ENCODE results near the gene GRAMD1B. TPM values are rescaled to one million over a fixed set of nuclear protein-coding genes. Genes with fewer than 3 reads are reported as not detected.
"Not testable (repeated sequence)": the region's sequence is repeated elsewhere in the genome, so short reads cannot be mapped to it uniquely, and the experiment has no call there.

Gene GRAMD1B
- polyA plus RNA-seq, 12 donors, result 5.4 to 19.4 (median 9.0) TPM; not detected in 1

DNA sequence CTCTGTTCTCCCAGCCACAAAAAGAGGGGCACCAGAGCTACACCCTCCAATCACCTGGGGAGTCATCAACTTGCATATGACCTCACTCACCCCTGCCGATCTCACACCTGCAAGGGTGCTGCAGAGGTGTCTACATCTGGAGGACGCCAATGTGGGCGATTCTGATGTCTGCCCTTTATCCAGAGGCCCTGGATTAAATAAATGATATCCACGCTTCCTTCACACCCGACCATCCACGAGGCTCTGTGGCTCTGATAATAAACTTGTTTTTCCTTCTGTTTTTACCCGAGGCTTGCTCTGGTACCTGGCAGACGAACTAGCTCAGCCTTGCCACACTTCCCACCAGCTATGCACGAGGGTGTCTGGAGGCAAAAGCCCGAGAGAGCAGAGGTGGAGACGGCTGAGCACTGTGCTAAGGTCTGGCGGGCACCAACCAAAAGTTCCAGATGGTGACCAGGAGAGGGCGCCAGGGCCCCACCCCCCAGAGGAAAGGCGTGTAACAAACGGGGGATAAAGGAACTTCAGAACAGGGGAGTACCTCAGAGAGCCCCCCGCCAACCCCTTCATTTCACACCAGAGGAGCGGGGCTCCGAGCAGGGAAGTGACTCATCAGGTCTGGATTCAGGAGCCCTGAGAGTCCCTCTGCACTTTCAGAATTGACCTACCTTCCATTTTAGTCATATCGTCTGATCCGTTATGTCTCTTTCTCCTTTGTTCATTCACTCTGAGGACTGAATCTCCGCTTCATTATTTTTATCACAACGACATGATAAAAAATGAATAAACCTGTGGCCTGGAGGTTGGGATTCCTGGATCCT is 210.8 kb downstream of the GRAMD1B start:
- peak; percentile 10 for DNase-seq

DNA sequence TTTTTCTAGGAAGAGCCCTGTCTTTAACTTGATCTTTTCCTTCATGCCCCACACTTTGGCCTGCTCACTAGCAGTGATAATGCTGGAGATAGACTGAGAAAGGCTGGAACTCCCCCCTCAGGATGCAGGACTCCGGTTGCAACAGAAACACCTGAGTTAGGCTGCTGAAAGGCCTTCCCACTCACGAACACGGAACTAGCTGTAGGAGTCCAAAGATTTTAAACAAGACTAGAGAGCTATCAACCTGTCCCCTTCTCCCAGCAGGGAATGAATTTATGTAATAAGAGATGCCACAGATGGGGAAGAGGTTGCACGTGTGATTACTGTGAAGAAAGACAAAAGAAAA is 211.4 kb downstream of the GRAMD1B start:
- DNase-seq, result no peak

DNA sequence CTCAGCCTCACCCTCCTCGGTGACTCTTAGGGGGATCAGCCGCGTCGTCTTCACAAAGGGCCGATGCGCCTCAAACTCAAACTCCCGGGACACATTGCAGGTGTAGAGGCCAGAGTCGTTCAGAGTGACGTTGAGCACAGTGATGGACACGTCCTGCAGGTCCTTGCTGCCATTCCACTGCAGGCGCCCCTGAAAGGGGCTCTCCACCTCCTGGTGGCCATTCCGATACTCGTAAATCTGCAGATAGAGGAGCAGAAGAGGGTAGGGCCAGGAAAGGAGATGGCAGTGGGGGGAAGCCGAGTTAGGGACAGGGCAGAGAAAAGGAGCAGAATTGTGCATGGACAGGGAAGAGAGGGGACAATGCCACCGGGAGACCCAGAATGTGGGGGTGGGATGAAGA is 212.4 kb downstream of the GRAMD1B start:
- DNase-seq, result no peak

DNA sequence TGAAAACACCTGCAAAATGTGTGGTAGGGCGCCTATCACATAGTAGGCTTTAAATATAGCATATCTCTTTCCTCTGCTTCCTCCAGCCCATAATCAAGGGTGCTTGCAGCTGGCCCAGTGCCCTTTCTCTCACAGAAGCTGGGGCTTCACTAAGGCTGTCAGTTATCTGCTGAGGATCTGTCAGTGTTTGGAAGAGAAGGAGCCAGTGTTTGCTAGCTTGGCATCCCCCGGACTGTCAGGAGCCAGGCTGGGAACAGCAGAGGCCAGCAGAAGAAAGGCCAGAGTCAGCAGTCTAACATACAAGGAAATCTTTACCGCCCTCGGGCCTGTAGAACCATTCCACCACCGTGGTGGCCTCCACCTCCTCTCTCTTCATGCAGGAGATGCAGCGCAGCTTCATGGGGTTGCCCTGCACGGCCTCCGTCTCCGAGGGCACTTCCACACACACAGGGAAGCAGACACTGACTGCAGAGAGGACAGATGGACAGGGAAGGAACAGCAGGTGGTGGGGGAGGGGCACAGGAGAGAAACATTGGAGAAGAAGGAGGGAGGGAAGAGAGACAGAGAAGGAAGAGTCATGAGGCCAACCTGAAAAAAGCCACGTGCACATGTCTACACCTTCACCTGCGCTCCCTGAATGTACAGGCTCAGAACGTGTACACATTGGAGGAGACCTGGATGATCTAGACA is 215.4 kb downstream of the GRAMD1B start:
- no peak for DNase-seq

DNA sequence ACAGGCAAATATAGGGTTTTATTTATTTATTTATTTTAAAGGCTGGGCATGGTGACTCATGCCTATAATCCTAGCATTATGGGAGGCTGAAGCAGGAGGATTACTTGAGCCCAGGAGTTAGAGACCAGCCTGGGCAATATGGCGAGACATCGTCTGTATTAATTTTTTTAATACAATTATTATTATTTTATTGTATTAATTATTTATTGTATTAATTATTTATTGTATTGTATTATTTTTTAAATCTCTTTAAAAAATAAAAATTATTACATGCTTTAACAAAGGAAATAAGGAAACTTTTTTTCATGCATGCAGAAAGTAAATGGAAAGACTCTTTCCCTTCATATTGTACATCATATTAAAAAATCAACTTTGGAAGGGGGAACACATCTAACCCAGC is 220.8 kb downstream of the GRAMD1B start:
- no peak for DNase-seq

DNA sequence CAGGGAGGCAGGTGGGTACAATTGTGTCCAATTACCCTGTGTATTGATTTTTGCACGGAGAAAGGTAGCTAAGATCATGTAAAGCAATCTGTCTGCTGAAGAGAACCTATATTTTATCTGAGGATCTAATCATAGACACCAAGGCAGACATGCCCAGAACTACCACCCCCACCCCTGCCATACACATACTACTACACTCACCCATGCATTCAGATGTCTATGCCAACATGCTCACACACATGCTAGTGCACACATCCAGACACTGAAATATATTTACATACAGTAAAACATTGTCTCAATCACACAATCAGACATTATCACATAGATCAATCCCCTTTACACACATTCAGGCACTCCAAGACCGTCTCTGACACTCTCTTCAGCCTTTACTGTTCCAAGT is 222.5 kb downstream of the GRAMD1B start:
- DNase-seq, result no peak

DNA sequence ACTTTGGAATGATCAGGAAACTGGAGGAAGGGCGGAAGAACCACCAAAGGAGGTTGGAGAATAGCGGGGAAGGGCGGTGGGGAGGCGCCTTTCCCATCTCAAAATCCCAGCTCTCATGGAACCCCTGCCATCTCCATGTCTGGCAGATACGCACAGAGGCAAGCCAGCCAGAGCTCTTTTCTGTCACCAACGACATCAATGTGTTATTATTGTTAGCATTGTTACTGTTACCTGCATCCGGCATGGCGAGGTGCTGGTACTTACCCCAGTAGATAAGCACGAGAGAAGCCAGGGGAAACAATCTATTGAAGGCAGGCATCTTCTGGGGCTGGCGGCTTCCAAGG is 223.4 kb downstream of the GRAMD1B start:
- DNase-seq, result no peak

DNA sequence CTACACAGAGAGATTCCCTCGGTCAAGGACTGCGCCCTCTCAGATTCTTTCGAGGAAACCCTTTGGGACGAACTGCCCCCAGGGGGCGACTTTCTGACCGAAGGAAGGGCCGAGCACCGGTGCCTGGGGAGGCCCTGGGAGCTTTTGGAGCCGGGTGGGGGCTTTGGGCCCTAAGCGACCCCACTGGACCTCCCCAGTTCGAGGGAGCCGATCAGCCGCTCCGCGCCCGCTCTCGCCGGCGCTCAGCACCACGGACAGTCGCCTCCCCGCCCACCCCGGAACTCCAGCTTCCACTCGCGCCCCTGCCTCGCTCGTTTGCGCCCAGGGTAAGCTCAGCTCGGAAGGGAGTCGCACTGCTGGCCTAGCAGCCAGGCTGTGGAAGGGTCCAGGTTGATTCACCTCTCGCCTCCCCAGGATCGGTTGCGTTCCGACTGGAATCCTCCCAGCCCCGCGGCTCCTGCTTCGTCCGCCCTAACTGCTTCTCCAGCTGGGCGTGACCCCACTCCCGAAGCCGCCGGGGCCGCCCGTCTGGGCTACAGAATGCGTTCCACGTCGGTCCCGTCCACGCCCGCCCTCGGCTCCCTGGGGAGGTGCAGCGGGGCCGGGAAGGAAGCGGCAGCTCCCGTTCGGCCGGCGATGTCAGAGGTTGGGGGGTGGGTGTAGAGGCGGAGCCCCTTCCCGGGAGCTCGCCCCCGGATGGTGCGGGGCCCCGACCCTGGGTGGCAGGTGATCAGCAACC is 223.9 kb downstream of the GRAMD1B start:
- DNase-seq, result peak; percentile 22

DNA sequence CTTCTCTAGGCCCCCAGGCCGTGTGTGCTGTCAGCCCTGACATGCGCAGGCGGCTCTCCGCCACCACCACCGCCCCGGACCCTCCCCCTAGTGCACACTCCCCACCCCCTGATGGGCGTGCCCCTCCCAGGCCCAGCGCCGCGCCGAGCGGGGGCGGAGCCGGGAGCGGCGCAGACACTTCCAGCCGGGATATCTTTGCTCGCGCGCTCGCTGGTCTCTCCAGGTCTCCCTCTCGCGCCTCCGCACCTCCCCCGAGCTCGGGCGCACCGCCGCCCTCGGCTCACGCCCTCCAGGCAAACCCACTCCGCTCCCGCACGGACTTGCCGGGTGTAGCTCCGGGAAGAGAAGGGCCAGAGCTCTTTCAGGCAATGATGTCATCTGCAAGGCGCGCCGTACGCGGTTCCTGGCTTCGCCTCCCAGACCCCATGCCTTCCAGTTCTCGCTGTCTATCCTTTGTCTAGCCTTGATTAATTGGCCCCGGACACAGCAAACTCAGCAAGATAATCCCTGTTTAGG is 224.6 kb downstream of the GRAMD1B start, which contains the start of gene SCN3B:
SCN3B (minus strand) TSS at position 59 of the 516 bp plus-strand sequence. CDS start 823 bp downstream, outside the sequence.
- peak; percentile 61 for DNase-seq

DNA sequence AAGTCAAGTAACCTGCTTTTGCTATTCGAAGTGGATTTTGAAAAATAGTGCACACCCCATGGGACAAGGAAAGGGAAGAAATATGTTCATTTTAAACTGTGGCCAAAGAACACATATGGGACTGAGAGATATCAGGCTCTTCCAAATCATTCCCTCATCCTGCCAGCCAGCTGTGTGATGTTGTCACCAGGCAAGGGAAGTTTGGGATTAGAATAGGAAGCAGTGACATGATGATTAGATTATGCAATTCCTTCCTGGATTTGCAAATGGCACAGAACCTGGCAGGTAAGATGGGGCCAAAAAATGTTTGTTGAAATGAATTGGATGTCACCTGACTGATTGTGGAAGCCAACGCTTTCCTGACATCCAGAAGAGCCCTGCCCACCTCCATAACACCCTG is 229.2 kb downstream of the GRAMD1B start:
- no peak for DNase-seq

DNA sequence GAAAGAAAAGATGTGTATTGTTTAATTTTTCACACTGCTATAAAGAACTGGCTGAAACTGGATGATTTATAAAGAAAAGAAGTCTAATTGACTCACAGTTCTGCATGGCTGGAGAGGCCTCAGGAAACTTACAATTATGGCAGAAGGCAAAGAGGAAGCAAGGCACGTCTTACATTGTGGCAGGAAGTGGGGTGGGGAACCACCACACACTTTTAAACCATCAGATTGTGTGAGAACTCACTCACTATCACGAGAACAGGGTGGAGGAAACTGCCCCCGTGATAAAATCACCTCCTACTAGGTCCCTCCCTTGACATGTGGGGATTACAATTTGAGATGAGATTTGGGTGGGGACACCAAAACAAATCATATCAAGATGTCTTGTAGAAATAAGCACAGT is 229.9 kb downstream of the GRAMD1B start:
- DNase-seq, result not testable (repeated sequence)

DNA sequence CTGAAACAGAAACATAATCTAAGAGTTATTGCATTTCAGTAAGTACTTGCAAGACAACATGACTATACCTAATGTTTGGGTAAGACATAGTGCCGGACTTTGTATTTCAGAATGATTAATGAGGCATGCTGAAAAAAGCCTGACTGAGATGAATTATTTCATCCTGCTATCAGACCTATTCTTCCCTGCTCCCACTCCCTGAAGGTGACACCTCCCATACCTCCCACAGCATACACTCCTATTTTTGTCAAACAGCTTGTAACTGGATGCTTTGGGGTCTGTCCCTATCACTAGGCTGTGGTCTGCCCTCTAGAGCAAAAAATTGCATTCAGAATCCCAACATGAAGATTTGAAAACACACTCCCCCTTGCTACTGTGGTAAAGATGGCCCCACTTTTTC is 235.2 kb downstream of the GRAMD1B start:
- DNase-seq, result no peak

DNA sequence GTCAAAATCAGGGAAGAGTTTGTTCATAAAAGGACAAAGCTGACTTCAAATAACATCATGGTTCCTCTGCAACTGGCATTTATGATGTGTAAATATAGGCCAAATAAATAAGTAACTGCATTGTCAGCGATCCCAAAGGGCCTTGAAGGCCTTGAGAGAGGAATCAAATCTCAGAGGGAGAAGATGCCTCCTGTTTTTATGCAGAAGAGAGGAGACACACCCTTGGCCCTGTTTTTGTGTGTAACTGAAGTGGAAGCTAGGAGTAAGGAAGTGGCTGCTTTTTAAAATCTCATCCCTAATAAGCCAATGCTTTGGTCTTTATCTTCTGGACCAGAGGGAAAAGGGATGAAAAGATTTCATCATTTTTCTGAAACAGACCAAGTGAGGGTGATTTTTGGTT is 240.0 kb downstream of the GRAMD1B start:
- DNase-seq, result no peak

DNA sequence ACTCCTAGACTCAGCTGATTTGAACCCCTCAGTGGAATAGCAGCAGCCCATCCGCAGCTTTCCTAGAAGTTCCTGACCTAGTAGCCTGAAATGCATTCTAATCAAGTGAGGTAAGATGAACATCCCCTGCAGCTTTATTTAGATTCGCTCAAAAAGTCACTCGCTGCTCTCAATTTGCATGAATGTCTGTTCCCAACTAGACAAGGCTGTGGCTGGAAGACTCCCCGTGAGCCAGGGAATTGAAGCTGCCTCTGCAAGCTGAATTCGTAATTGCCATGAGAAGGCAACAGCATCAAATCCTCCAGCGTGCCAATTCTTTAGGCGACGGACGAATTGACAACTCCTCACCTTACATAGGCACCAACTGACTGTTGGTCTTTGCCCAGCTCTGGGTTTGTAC is 241.5 kb downstream of the GRAMD1B start:
- DNase-seq, result no peak

DNA sequence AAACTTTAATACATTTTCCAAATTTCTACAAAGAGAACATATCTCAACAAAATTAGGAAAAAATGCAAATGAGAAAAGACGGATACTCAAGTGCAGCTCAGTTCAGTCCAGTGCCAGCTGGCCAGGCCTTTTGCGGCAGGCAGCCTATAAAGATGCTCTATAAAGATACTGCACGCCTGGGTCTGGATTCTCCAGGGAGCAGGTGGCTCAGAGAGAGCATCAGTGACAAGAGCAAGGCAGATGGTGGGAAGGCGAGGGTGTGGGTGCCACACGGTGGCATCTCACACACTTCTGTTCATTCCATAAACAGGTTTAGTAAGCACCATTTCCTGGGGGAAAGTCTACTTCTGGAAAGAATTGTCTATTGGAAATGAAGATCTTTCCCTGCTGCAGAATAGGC is 242.5 kb downstream of the GRAMD1B start:
- DNase-seq, result no peak

DNA sequence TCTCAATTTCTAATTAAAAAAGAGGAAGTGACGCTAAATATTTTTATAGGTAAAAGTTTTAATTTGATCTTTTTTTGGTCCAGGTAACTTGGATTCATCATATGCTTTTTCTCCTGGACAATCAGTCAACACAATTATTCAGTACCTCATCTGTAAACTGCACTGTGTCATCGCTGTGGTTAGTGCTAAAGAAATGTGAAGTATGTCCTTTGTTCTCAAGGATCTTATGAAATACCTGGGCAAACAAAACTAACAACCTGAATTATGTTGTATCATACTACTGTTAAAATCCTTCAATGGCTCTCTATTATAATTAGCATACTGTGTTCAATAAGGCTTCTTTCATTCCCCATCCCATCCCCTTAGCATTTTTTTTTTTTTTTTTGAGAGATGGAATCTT is 244.2 kb downstream of the GRAMD1B start:
- no peak for DNase-seq

Other genes starting within 250 kb of the GRAMD1B start
- 10 to 100 TPM in 11 of 12 donors, not detected in 1; 12.3 to 53.7 (median 18.8) TPM for gene CLMP, start 235.0 kb upstream of the GRAMD1B start, polyA plus RNA-seq (ENCODE audit: insufficient read length in 12 of 12)
- 10 to 100 TPM; 14.2 to 83.9 (median 42.0) TPM for gene SCN3B, start 224.4 kb downstream of the GRAMD1B start, polyA plus RNA-seq (ENCODE audit: insufficient read length in 12 of 12)

All from muscle of arm (tissue), 12 donors.